HCT116 (cell line): ENCODE measurements around the gene NDUFS2. TPM values are rescaled to one million over a fixed set of nuclear protein-coding genes. Genes with fewer than 3 reads are reported as not detected.

Experiments used
- ATAC-seq: fragments of 200-7000 bp; cut with Tn5 transposase; 2 replicates; pipeline ENCODE4 v1.9.1; 2020; ENCODE audit warnings: mild to moderate bottlenecking, moderate library complexity
- BruUV-seq: library from RNA; stranded (reverse); fragments of 400-500 nt; replicated peaks from 2 replicates; lab custom pipeline; 2021; lab: Mats Ljungman, UMichigan
- CTCF ChIA-PET: fragments of 300-600 bp; sonication (Branson Sonifier 250); formaldehyde crosslinking; loops from one replicate; lab custom pipeline; 2021; ENCODE audit warnings: antibody characterized with exemption; lab: Charles Lee
- POLR2A ChIA-PET: fragments of 300-600, 350-600 bp; sonication (Branson Sonifier 250); formaldehyde crosslinking; loops from one replicate; lab custom pipeline; 2021; ENCODE audit warnings: antibody characterized with exemption; lab: Charles Lee
- RAD21 ChIA-PET, 2 experiments: fragments of 300-600 bp; sonication (Branson Sonifier 250); formaldehyde crosslinking; loops; one replicate each; lab custom pipeline; 2023; ENCODE audit warnings: low total read pairs in 2 of 2; ENCODE audit not compliant: uncharacterized antibody in 2 of 2, unreplicated experiment in 2 of 2, low non-redundant PET in 1 of 2; lab: Charles Lee
- DNase-seq: peaks from one replicate; pipeline ENCODE4 v3.0.0-alpha.2; 2010; ENCODE audit warnings: low read depth, low spot score
- H2AFZ ChIP-seq: fragments of 200-600 bp; shearing (Covaris generic), sonication (generic); 2 replicates; pipeline ENCODE4 v1.6.1; 2017; ENCODE audit warnings: low read depth, mixed run types, mixed read lengths, antibody characterized with exemption, low read length; ENCODE audit not compliant: poor library complexity, severe bottlenecking
- H3K27ac ChIP-seq: 2 replicates; pipeline ENCODE4 v1.5.1; 2012; ENCODE audit warnings: low read depth, low read length
- H3K27me3 ChIP-seq: fragments of 200-600 bp; sonication (generic); 2 replicates; pipeline ENCODE4 v1.6.1; 2016; ENCODE audit warnings: mixed run types, low read length, mixed read lengths; ENCODE audit not compliant: insufficient read depth
- H3K36me3 ChIP-seq, 2 experiments: fragments of 200-500 bp in 1 of 2; fragments of 200-600 bp in 1 of 2; sonication (Bioruptor generic) in 1 of 2; sonication (generic) in 1 of 2; 2 replicates each; pipeline versions ENCODE4 v1.5.1 to v1.6.1; 2014 to 2016; ENCODE audit warnings: low read length in 2 of 2, inconsistent platforms in 1 of 2, mixed read lengths in 1 of 2, mixed run types in 1 of 2; ENCODE audit not compliant: insufficient read depth in 2 of 2, control insufficient read depth in 1 of 2
- H3K4me1 ChIP-seq, 2 experiments: fragments of 200-600 bp in 1 of 2; sonication (generic) in 1 of 2; 2 replicates each; pipeline versions ENCODE4 v1.5.1 to v1.6.1; 2012 to 2017; ENCODE audit warnings: low read length in 2 of 2, inconsistent platforms in 1 of 2, mild to moderate bottlenecking in 1 of 2, mixed read lengths in 1 of 2, mixed run types in 1 of 2, moderate library complexity in 1 of 2; ENCODE audit not compliant: insufficient read depth in 2 of 2, control insufficient read depth in 1 of 2
- H3K4me2 ChIP-seq: fragments of 200-600 bp; sonication (generic); 2 replicates; pipeline ENCODE4 v1.6.1; 2017; ENCODE audit warnings: mixed run types, low read length, mixed read lengths
- H3K4me3 ChIP-seq, 2 experiments: fragments of 200-600 bp in 1 of 2; sonication (generic) in 1 of 2; replicated peaks in 1 of 2; 2 replicates each; pipeline ENCODE4 v1.5.1; 2011 to 2016; ENCODE audit warnings: low read length in 2 of 2, control low read depth in 1 of 2, low read depth in 1 of 2, mild to moderate bottlenecking in 1 of 2, mixed read lengths in 1 of 2, mixed run types in 1 of 2
- H3K79me2 ChIP-seq: fragments of 200-600 bp; sonication (generic); 2 replicates; pipeline ENCODE4 v1.6.1; 2017; ENCODE audit warnings: mild to moderate bottlenecking, mixed run types, low read length, moderate library complexity, mixed read lengths; ENCODE audit not compliant: insufficient read depth
- H3K9ac ChIP-seq: fragments of 200-600 bp; sonication (generic); 2 replicates; pipeline ENCODE4 v1.6.1; 2016; ENCODE audit warnings: low read length, mixed read lengths
- H3K9me2 ChIP-seq: fragments of 200-600 bp; sonication (generic), shearing (Covaris generic); 2 replicates; pipeline ENCODE4 v1.6.1; 2017; ENCODE audit warnings: mixed run types, mild to moderate bottlenecking, moderate library complexity; ENCODE audit not compliant: insufficient read depth
- H3K9me3 ChIP-seq, 2 experiments: fragments of 200-500 bp in 1 of 2; fragments of 200-600 bp in 1 of 2; sonication (Bioruptor generic) in 1 of 2; sonication (generic) in 1 of 2; 2 replicates each; pipeline ENCODE4 v1.6.1; 2014 to 2017; ENCODE audit warnings: low read length in 2 of 2, mixed read lengths in 2 of 2, inconsistent platforms in 1 of 2, low read depth in 1 of 2, mild to moderate bottlenecking in 1 of 2, mixed run types in 1 of 2, moderate library complexity in 1 of 2; ENCODE audit not compliant: control insufficient read depth in 1 of 2, insufficient read depth in 1 of 2
- H4K20me1 ChIP-seq: fragments of 200-600 bp; sonication (generic), shearing (Covaris generic); 2 replicates; pipeline ENCODE4 v1.6.1; 2017; ENCODE audit warnings: mixed run types, mild to moderate bottlenecking, moderate library complexity; ENCODE audit not compliant: insufficient read depth
- ATF3 ChIP-seq: IDR thresholded peaks from 2 replicates; pipeline ENCODE4 v1.6.1; 2012
- CEBPB ChIP-seq: IDR thresholded peaks from 2 replicates; pipeline ENCODE4 v1.6.1; 2012; ENCODE audit warnings: low read depth
- CTCF ChIP-seq, 3 experiments: fragments of 200-600 bp in 1 of 3; sonication (generic) in 1 of 3; IDR thresholded peaks in 2 of 3; conservative IDR thresholded peaks in 1 of 3; 2 replicates each; pipeline ENCODE4 v1.5.1; 2012 to 2017; ENCODE audit warnings: low read depth in 2 of 3, low read length in 2 of 3, antibody characterized with exemption in 1 of 3, borderline replicate concordance in 1 of 3, control low read depth in 1 of 3, mild to moderate bottlenecking in 1 of 3, mixed read lengths in 1 of 3, mixed run types in 1 of 3, moderate library complexity in 1 of 3; ENCODE audit not compliant: insufficient read depth in 1 of 3
- EGR1 ChIP-seq: IDR thresholded peaks from 2 replicates; pipeline ENCODE4 v1.6.1; 2012; ENCODE audit warnings: low read depth
- ELF1 ChIP-seq: IDR thresholded peaks from 2 replicates; pipeline ENCODE4 v1.6.1; 2012; ENCODE audit warnings: low read depth, borderline replicate concordance
- EZH2 ChIP-seq: fragments of 200-600 bp; sonication (generic); IDR thresholded peaks from 2 replicates; pipeline ENCODE4 v1.6.1; 2017; ENCODE audit warnings: antibody characterized with exemption, mixed run types
- EZH2phosphoT487 ChIP-seq: fragments of 200-600 bp; IDR thresholded peaks from 2 replicates; pipeline ENCODE4 v1.6.1; 2018; ENCODE audit warnings: antibody characterized with exemption, borderline replicate concordance
- JUND ChIP-seq: IDR thresholded peaks from 2 replicates; pipeline ENCODE4 v1.6.1; 2012
- MAX ChIP-seq: IDR thresholded peaks from 2 replicates; pipeline ENCODE4 v1.6.1; 2012
- POLR2A ChIP-seq: IDR thresholded peaks from 2 replicates; pipeline ENCODE4 v1.7.0; 2011; ENCODE audit warnings: borderline replicate concordance; ENCODE audit not compliant: insufficient read depth, insufficient read length; ENCODE audit errors: extremely low read depth
- POLR2AphosphoS5 ChIP-seq: IDR thresholded peaks from 2 replicates; pipeline ENCODE4 v1.6.1; 2011; ENCODE audit warnings: mild to moderate bottlenecking, low read depth, low read length, moderate library complexity
- REST ChIP-seq: IDR thresholded peaks from 2 replicates; pipeline ENCODE4 v1.6.1; 2012; ENCODE audit warnings: low read depth
- SIN3A ChIP-seq: IDR thresholded peaks from 2 replicates; pipeline ENCODE4 v1.6.1; 2012; ENCODE audit warnings: low read depth
- SP1 ChIP-seq: IDR thresholded peaks from 2 replicates; pipeline ENCODE4 v1.6.1; 2012; ENCODE audit warnings: low read depth
- SRF ChIP-seq: IDR thresholded peaks from 2 replicates; pipeline ENCODE4 v1.6.1; 2012; ENCODE audit warnings: low read depth
- TCF7L2 ChIP-seq: IDR thresholded peaks from 2 replicates; pipeline ENCODE4 v1.7.0; 2011; ENCODE audit warnings: borderline replicate concordance, inconsistent platforms; ENCODE audit not compliant: insufficient read depth, insufficient read length; ENCODE audit errors: extremely low read depth
- ZBTB33 ChIP-seq: IDR thresholded peaks from 2 replicates; pipeline ENCODE4 v1.6.1; 2011; ENCODE audit warnings: mild to moderate bottlenecking, low read length, moderate library complexity; ENCODE audit not compliant: insufficient replicate concordance; ENCODE audit errors: extremely low read depth
- ZFX ChIP-seq: fragments of 450-650 bp; IDR thresholded peaks from 2 replicates; pipeline ENCODE4 v1.6.1; 2017
- ZNF274 ChIP-seq: fragments of 200-500 bp; sonication (Bioruptor generic); IDR thresholded peaks from 2 replicates; pipeline ENCODE4 v1.6.1; 2014; ENCODE audit warnings: mild to moderate bottlenecking, low read depth, low read length, inconsistent platforms
- intact Hi-C: fragments of 100-400 bp; cut with micrococcal nuclease; formaldehyde crosslinking; loops from 2 replicates; pipeline ENCODE4 v1.10.0; 2022
- total RNA-seq: library from RNA; stranded (reverse); gene quantifications from one replicate; pipeline ENCODE4 v1.2.1, GENCODE V29; 2021; ENCODE audit not compliant: unreplicated experiment

NDUFS2 gene
- total RNA-seq, 1 experiment from 2014 or later, result 82.7 TPM

GRCh38 chr1:161160671-161161145 is 41.5 kb upstream of the NDUFS2 start:
- Histone ChIP-seq H2AFZ (no peak overlapping the region), H3K79me2 (peaks cover 11% of the 10 kb centered on the region; the same call in 1 of the 2 replicates), H3K9me2 (no peaks in the 10 kb centered on the region), H3K9ac (no peak overlapping the region), H3K27ac (no peak overlapping the region), H3K4me1 (peaks cover 8 to 29% of the 10 kb centered on the region in 2 experiments; a peak in 3 of 4 replicates), H3K9me3 (no peaks in the 10 kb centered on the region)
- no peak for DNase-seq
- intact Hi-C loops, result no loop called here
- BruUV-seq, result no TSS peak
- TF ChIP-seq SIN3A, result no peak
- no peak for TF ChIP-seq EZH2phosphoT487
- TF ChIP-seq EZH2, result no peak
- TF ChIP-seq TCF7L2, result no peak
- TF ChIP-seq REST, result no peak
- TF ChIP-seq SRF, result no peak
- TF ChIP-seq SP1, result no peak
- TF ChIP-seq CTCF (IDR thresholded peaks at IDR 0.05 in 2 of 3, conservative IDR thresholded peaks at IDR 0.05 in 1 of 3; ENCODE audit: borderline replicate concordance in 1 of 3, insufficient read depth in 1 of 3, low read depth in 2 of 3, low read length in 2 of 3), result no peak
- TF ChIP-seq MAX, result no peak
- no peak for TF ChIP-seq CEBPB
- TF ChIP-seq POLR2A, result no peak
- no peak for TF ChIP-seq ATF3
- TF ChIP-seq ZFX, result no peak
- no peak for TF ChIP-seq EGR1
- TF ChIP-seq ELF1, result no peak
- no peak for TF ChIP-seq JUND
- no peak for TF ChIP-seq POLR2AphosphoS5
- no peak for TF ChIP-seq ZBTB33
- no peak for TF ChIP-seq ZNF274
- TF ChIP-seq, all 23 proteins: peak for 0
- ChIA-PET RAD21 (no interaction called here), CTCF (no interaction called here), POLR2A (no interaction called here)
- Histone ChIP-seq H3K36me3 (peaks cover 8 to 26% of the 10 kb centered on the region in 2 experiments; a peak in 2 of 4 replicates), H4K20me1 (no peaks in the 10 kb centered on the region), H3K27me3 (no peaks in the 10 kb centered on the region), H3K4me2 (peak overlapping the region; percentile 90), H3K4me3 (peak overlapping the region in 1 of 2 experiments; percentile 77; a peak in 1 of 4 replicates)
- no peak for ATAC-seq
